ENCODE measurements around the gene MUC6. TPM values are rescaled to one million over a fixed set of nuclear protein-coding genes. Genes with fewer than 3 reads are reported as not detected.

MUC6 gene
- total and polyA plus RNA-seq, 8 donors = 25.5 to 239 (median 94.3) TPM

- FAIRE-seq = no peak
- no peaks in the 10 kb centered on the region for H3K9me3 ChIP-seq
- 90 to 91% methylated on average over 20 of the region's 20 CpGs for WGBS, 2 donors
- peak overlapping the region in 2 of 4 donors; percentile 41 to 84 for H3K27ac ChIP-seq
- no peaks in the 10 kb centered on the region for H3K27me3 ChIP-seq
- ATAC-seq = no peak
- no peaks in the 10 kb centered on the region for H3K36me3 ChIP-seq
- peak in 2 of 6 donors; percentile 54 to 57 for DNase-seq
- no peak for TF ChIP-seq CTCF (IDR thresholded peaks at IDR 0.05)
- no peak overlapping the region for H3K4me3 ChIP-seq
- peaks cover 16 to 25% (median 20%) of the 10 kb centered on the region in 3 donors for H3K4me1 ChIP-seq
- intact Hi-C loops (cut with DNase I) = loop anchor here in 1 of 3 donors (5.0 kb wide), 1 partner anchor 121 kb away; no protein-coding TSS in a partner anchor
Observed at GRCh38 chr11:1043563-1044096, 7.1 kb upstream of the MUC6 start.

GRCh38 chr11:1042626-1043562 lies 6.4 kb upstream of the MUC6 start:
- Histone ChIP-seq H3K27me3 (no peaks in the 10 kb centered on the region), H3K4me1 (peaks cover 16 to 25% (median 20%) of the 10 kb centered on the region in 3 donors), H3K27ac (peak overlapping the region; percentile 70 to 84 (median 80)), H3K9me3 (no peaks in the 10 kb centered on the region), H3K4me3 (no peak overlapping the region), H3K36me3 (no peaks in the 10 kb centered on the region)
- intact Hi-C loops (cut with DNase I) = loop anchor here in 1 of 3 donors (5.0 kb wide), 1 partner anchor 121 kb away; no protein-coding TSS in a partner anchor
- WGBS, 2 donors = 86 to 88% methylated on average over 26 of the region's 26 CpGs
- no peak for TF ChIP-seq CTCF (IDR thresholded peaks at IDR 0.05)
- peak in 4 of 6 donors; percentile 5 to 80 (median 42) for DNase-seq
- FAIRE-seq = no peak
- ATAC-seq = no peak

GRCh38 chr11:1041936-1042608 lies 5.6 kb upstream of the MUC6 start:
- H3K9me3 ChIP-seq = no peaks in the 10 kb centered on the region
- H3K27ac ChIP-seq = peak overlapping the region; percentile 70 to 84 (median 80)
- no peaks in the 10 kb centered on the region for H3K27me3 ChIP-seq
- H3K36me3 ChIP-seq = no peaks in the 10 kb centered on the region
- H3K4me3 ChIP-seq = no peak overlapping the region
- WGBS, 2 donors = 19 to 20% methylated on average over 18 of the region's 18 CpGs
- ATAC-seq = peak; percentile 63 to 88 (median 76)
- intact Hi-C loops (cut with DNase I) = loop anchor here in 1 of 3 donors (5.0 kb wide), 1 partner anchor 120 kb away; no protein-coding TSS in a partner anchor
- DNase-seq = peak; percentile 75 to 93 (median 80)
- peaks cover 16 to 25% (median 20%) of the 10 kb centered on the region in 3 donors for H3K4me1 ChIP-seq
- FAIRE-seq = no peak
- no peak for TF ChIP-seq CTCF (IDR thresholded peaks at IDR 0.05)

GRCh38 chr11:1041471-1041870 lies 5.0 kb upstream of the MUC6 start:
- intact Hi-C loops (cut with DNase I) = loop anchor here in 1 of 3 donors (5.0 kb wide), 1 partner anchor 119 kb away; no protein-coding TSS in a partner anchor
- ATAC-seq (peak; percentile 6 to 20 (median 14)), DNase-seq (peak in 2 of 6 donors; percentile 2 to 73), FAIRE-seq (no peak)
- Histone ChIP-seq H3K27me3 (no peaks in the 10 kb centered on the region), H3K4me3 (no peak overlapping the region), H3K4me1 (peaks cover 16 to 25% (median 20%) of the 10 kb centered on the region in 3 donors), H3K27ac (peak overlapping the region; percentile 70 to 84 (median 80)), H3K9me3 (no peaks in the 10 kb centered on the region), H3K36me3 (no peaks in the 10 kb centered on the region)
- WGBS, 2 donors = 36 to 38% methylated on average over 9 of the region's 9 CpGs
- no peak for TF ChIP-seq CTCF (IDR thresholded peaks at IDR 0.05)
